Measurements from ENCODE around the gene PRUNE2. TPM values are rescaled to one million over a fixed set of nuclear protein-coding genes. Genes with fewer than 3 reads are reported as not detected.

Gene PRUNE2
- total and polyA plus RNA-seq, 2 of the 13 experiments (the other 11 are each of a cell fraction or from before 2014, with no cell fraction given), result 0.02 TPM; not detected in 1

GRCh38 chr9:76571288-76571687 lies 334.6 kb downstream of the PRUNE2 start (continued):
- TF ChIP-seq ZNF687 (CRISPR knock-in tag; IDR thresholded peaks at IDR 0.05) (no peak), GABPB1 (CRISPR knock-in tag; IDR thresholded peaks at IDR 0.05) (no peak), RFX5 (IDR thresholded peaks at IDR 0.05; ENCODE audit: low read depth, low read length) (no peak)

DNA sequence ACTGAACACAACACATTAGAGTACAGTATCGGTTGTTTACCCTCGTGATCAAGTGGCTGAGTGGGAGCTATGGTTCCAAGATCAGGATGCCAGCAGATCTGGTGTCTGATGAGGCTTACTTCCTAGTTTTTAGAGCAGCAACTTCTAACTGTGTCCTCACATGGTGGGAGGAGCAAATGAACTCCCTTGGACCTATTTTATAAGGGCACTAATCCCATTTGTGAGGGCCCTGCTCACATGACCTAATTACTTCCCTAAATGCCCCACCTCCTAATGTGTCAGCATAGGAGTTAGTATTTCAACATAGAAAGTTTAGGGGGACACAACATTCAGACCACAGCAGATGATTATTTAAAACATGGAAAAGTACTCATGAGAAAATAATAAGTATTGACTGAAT lies 335.1 kb downstream of the PRUNE2 start:
- ChIA-PET POLR2A (no interaction called here), CTCF (ENCODE audit: low intra/inter-chr PET ratio, low total read pairs) (no interaction called here)
- H3K4me2 ChIP-seq (ENCODE audit: low read depth, low read length), result no peak overlapping the region
- no peaks in the 10 kb centered on the region for H3K9me3 ChIP-seq (ENCODE audit: low read length)
- no peaks in the 10 kb centered on the region for H3K4me1 ChIP-seq (ENCODE audit: insufficient read depth, low read length)
- peak; percentile 84 for TF ChIP-seq ZNF264 (CRISPR knock-in tag; IDR thresholded peaks at IDR 0.05)
- TF ChIP-seq ETV5 (CRISPR knock-in tag; IDR thresholded peaks at IDR 0.05; ENCODE audit: borderline replicate concordance), result no peak
- FAIRE-seq (no peak), ATAC-seq (no peak), DNase-seq (ENCODE audit: low spot score) (no peak)
- in situ Hi-C loops (cut with HindIII; ENCODE audit: extremely low pct_ligation_motif_present, low pct_unique_long_range_greater_than_20kb), result no loop called here
- intact Hi-C loops (cut with micrococcal nuclease; ENCODE audit: unreplicated experiment), result no loop called here
- no peaks in the 10 kb centered on the region for H3K79me2 ChIP-seq (ENCODE audit: insufficient read depth, low read length)
- 24% methylated on average over 2 of the region's 2 CpGs for WGBS (ENCODE audit: low lambda C conversion rate)
- no peak overlapping the region for H2AFZ ChIP-seq (ENCODE audit: low read length)
- H3K27ac ChIP-seq (ENCODE audit: extremely low read length, insufficient read depth, low read length), result no peak overlapping the region
- H4K20me1 ChIP-seq (ENCODE audit: insufficient read depth, low read length), result no peaks in the 10 kb centered on the region
- H3K36me3 ChIP-seq (replicated peaks in 1 of 2; ENCODE audit: control insufficient read depth in 1 of 2, insufficient read depth in 2 of 2, low read length in 2 of 2), result no peaks in the 10 kb centered on the region
- no peak overlapping the region for H3K9ac ChIP-seq (ENCODE audit: insufficient read depth, low read depth, low read length)
- H3K27me3 ChIP-seq (ENCODE audit: control insufficient read depth in 1 of 2, insufficient read depth in 2 of 2, low read length in 2 of 2), result peaks cover 0 to 3% of the 10 kb centered on the region in 2 experiments; a peak in 1 of 5 replicates
- no TSS peak for BruUV-seq (replicated peaks)
- no peak overlapping the region for H3K4me3 ChIP-seq (replicated peaks in 1 of 3; ENCODE audit: insufficient read depth in 1 of 3, low read depth in 2 of 3, low read length in 3 of 3)

All from HepG2 (cell line).